CD14-positive monocyte (primary cell): ENCODE data around the gene CCR4. TPM values are rescaled to one million over a fixed set of nuclear protein-coding genes. Genes with fewer than 3 reads are reported as not detected.

ENCODE experiments used
- DNase-seq, 3 donors: peaks; one replicate each; pipeline ENCODE4 v3.0.0-alpha.2; 2011 to 2022
- H2AFZ ChIP-seq: 2 replicates; pipeline ENCODE4 v1.6.0; 2012; ENCODE audit warnings: mild to moderate bottlenecking, low read depth, low read length, inconsistent platforms; ENCODE audit not compliant: insufficient read depth, poor library complexity, severe bottlenecking
- H3K27ac ChIP-seq, 2 donors: 1 replicate in 1 of 2; 2 replicates in 1 of 2; pipeline ENCODE4 v1.5.1; 2012 to 2013; ENCODE audit warnings: low read length in 2 of 2, control low read depth in 1 of 2, inconsistent platforms in 1 of 2, low read depth in 1 of 2, mild to moderate bottlenecking in 1 of 2
- H3K27me3 ChIP-seq, 2 donors: one replicate each; pipeline versions ENCODE4 v1.6.0 to v1.6.1; 2011 to 2013; ENCODE audit warnings: low read length in 2 of 2; ENCODE audit not compliant: control insufficient read depth in 2 of 2, insufficient read depth in 2 of 2
- H3K36me3 ChIP-seq, 2 donors: replicated peaks in 1 of 2; 1 replicate in 1 of 2; 2 replicates in 1 of 2; pipeline versions ENCODE4 v1.5.1 to v1.6.1; 2012 to 2013; ENCODE audit warnings: low read length in 2 of 2, control low read depth in 1 of 2, inconsistent platforms in 1 of 2, mild to moderate bottlenecking in 1 of 2; ENCODE audit not compliant: insufficient read depth in 2 of 2, control insufficient read depth in 1 of 2
- H3K4me1 ChIP-seq, 2 donors: 1 replicate in 1 of 2; 2 replicates in 1 of 2; pipeline versions ENCODE4 v1.5.1 to v1.6.1; 2012 to 2013; ENCODE audit warnings: low read length in 2 of 2, control low read depth in 1 of 2, inconsistent platforms in 1 of 2, mild to moderate bottlenecking in 1 of 2, moderate library complexity in 1 of 2; ENCODE audit not compliant: insufficient read depth in 2 of 2, control insufficient read depth in 1 of 2
- H3K4me2 ChIP-seq: replicated peaks from 2 replicates; pipeline ENCODE3; 2012; ENCODE audit warnings: low read length, moderate library complexity, mild to moderate bottlenecking; ENCODE audit not compliant: poor library complexity, severe bottlenecking; ENCODE audit errors: extremely low read depth
- H3K4me3 ChIP-seq, 3 experiments: fragments of 200-600 bp in 1 of 3; sonication (generic) in 1 of 3; replicated peaks in 1 of 3; 1 replicate in 2 of 3; 2 replicates in 1 of 3; pipeline ENCODE4 v1.5.1; 2011 to 2013; ENCODE audit warnings: low read length in 3 of 3, mild to moderate bottlenecking in 3 of 3, control low read depth in 2 of 3, low read depth in 2 of 3, inconsistent platforms in 1 of 3, moderate library complexity in 1 of 3
- H3K79me2 ChIP-seq: 2 replicates; pipeline ENCODE4 v1.6.0; 2012; ENCODE audit warnings: mild to moderate bottlenecking, control low read depth, inconsistent platforms, low read length, moderate library complexity; ENCODE audit not compliant: insufficient read depth
- H3K9ac ChIP-seq: 2 replicates; pipeline ENCODE4 v1.6.0; 2017; ENCODE audit warnings: low read length, mild to moderate bottlenecking; ENCODE audit not compliant: insufficient read depth, poor library complexity, severe bottlenecking
- H3K9me3 ChIP-seq, 2 donors: replicated peaks in 1 of 2; 1 replicate in 1 of 2; 2 replicates in 1 of 2; pipeline versions ENCODE4 v1.5.1 to v1.6.1; 2012 to 2013; ENCODE audit warnings: low read length in 2 of 2, control low read depth in 1 of 2; ENCODE audit not compliant: control insufficient read depth in 1 of 2, insufficient read depth in 1 of 2
- H4K20me1 ChIP-seq: 2 replicates; pipeline ENCODE4 v1.6.0; 2012; ENCODE audit warnings: mild to moderate bottlenecking, low read length, control low read depth, moderate library complexity; ENCODE audit not compliant: insufficient read depth
- H3K27ac Mint-ChIP-seq, 7 donors: one replicate each; pipeline ENCODE4 v1.8.0; 2020; ENCODE audit warnings: mild to moderate bottlenecking in 7 of 7, mixed read lengths in 7 of 7, moderate library complexity in 6 of 7, inconsistent platforms in 2 of 7
- H3K27me3 Mint-ChIP-seq, 3 donors: one replicate each; pipeline ENCODE4 v1.8.0; 2021 to 2022; ENCODE audit warnings: low read depth in 3 of 3, mild to moderate bottlenecking in 3 of 3, mixed read lengths in 3 of 3, moderate library complexity in 3 of 3, inconsistent platforms in 1 of 3
- H3K36me3 Mint-ChIP-seq, 2 donors: one replicate each; pipeline ENCODE4 v1.8.0; 2020; ENCODE audit warnings: mixed read lengths in 2 of 2, inconsistent platforms in 1 of 2, mild to moderate bottlenecking in 1 of 2
- H3K4me1 Mint-ChIP-seq: one replicate; pipeline ENCODE4 v1.8.0; 2020; ENCODE audit warnings: mild to moderate bottlenecking, mixed read lengths
- H3K4me3 Mint-ChIP-seq, 2 donors: one replicate each; pipeline ENCODE4 v1.8.0; 2020; ENCODE audit warnings: mild to moderate bottlenecking in 2 of 2, mixed read lengths in 2 of 2, moderate library complexity in 1 of 2
- H3K9me3 Mint-ChIP-seq, 7 donors: one replicate each; pipeline ENCODE4 v1.8.0; 2020 to 2022; ENCODE audit warnings: mixed read lengths in 7 of 7, mild to moderate bottlenecking in 6 of 7, moderate library complexity in 6 of 7, inconsistent platforms in 2 of 7
- CTCF ChIP-seq: fragments of 200-600 bp; IDR thresholded peaks from one replicate; pipeline ENCODE4 v1.8.0; 2022; ENCODE audit warnings: antibody characterized with exemption, mild to moderate bottlenecking
- WGBS: methylation state at CpG from one replicate; pipeline ENCODE4 v1.1.5; 2013; ENCODE audit warnings: missing lambda C conversion rate; ENCODE audit not compliant: insufficient coverage; 5-methylcytosine and 5-hydroxymethylcytosine counted together
- intact Hi-C, 2 donors: fragments of 100-400 bp; cut with micrococcal nuclease; formaldehyde crosslinking; loops; one replicate each; pipeline versions ENCODE4 v1.15.0 to v1.15.1; 2023
- polyA plus RNA-seq, 3 donors: library from polyadenylated mRNA; depleted of rRNA in 1 of 3; unstranded in 2 of 3; stranded (reverse) in 1 of 3; fragments of 300-500 nt in 2 of 3; fragments of >200 nt in 1 of 3; fragmentation: Illumina TruSeq in 2 of 3; gene quantifications; 1 replicate in 2 of 3; 2 replicates in 1 of 3; pipeline ENCODE4 v1.2.3, GENCODE V29; 2012 to 2021

The CCR4 gene
- polyA plus RNA-seq, 3 donors: 0.04 TPM; not detected in 2

- 100% methylated on average over 2 of the region's 3 CpGs for WGBS
- Mint-ChIP-seq H3K27ac (peak overlapping the region in 2 of 7 donors; percentile 9 to 22), H3K27me3 (peaks cover 0 to 3% (median 0%) of the 10 kb centered on the region in 3 donors), H3K9me3 (peaks cover 7 to 25% (median 24%) of the 10 kb centered on the region in 7 donors), H3K4me3 (no peak overlapping the region), H3K4me1 (no peaks in the 10 kb centered on the region), H3K36me3 (no peaks in the 10 kb centered on the region)
- H3K27ac ChIP-seq: no peak overlapping the region
- H3K27me3 ChIP-seq: no peaks in the 10 kb centered on the region
- intact Hi-C loops: no loop called here
- H3K9ac ChIP-seq: no peak overlapping the region
- no peak overlapping the region for H2AFZ ChIP-seq
- H3K4me3 ChIP-seq: no peak overlapping the region
- no peak overlapping the region for H3K4me2 ChIP-seq
- no peaks in the 10 kb centered on the region for H3K4me1 ChIP-seq
- no peaks in the 10 kb centered on the region for H3K79me2 ChIP-seq
- DNase-seq: no peak
- H3K36me3 ChIP-seq: no peaks in the 10 kb centered on the region
- no peak for TF ChIP-seq CTCF
- no peaks in the 10 kb centered on the region for H4K20me1 ChIP-seq
- peaks cover 15 to 16% of the 10 kb centered on the region in 2 donors for H3K9me3 ChIP-seq
Measured at GRCh38 chr3:32968166-32968919, 16.9 kb downstream of the CCR4 start.

- H3K4me1 ChIP-seq: no peaks in the 10 kb centered on the region
- H3K9ac ChIP-seq: no peak overlapping the region
- no peaks in the 10 kb centered on the region for H3K27me3 ChIP-seq
- Mint-ChIP-seq H3K36me3 (no peaks in the 10 kb centered on the region), H3K4me1 (no peaks in the 10 kb centered on the region), H3K4me3 (no peak overlapping the region), H3K27ac (no peak overlapping the region), H3K9me3 (peaks cover 7 to 25% (median 24%) of the 10 kb centered on the region in 7 donors), H3K27me3 (peaks cover 0 to 4% (median 3%) of the 10 kb centered on the region in 3 donors)
- no peak for DNase-seq
- no peaks in the 10 kb centered on the region for H3K79me2 ChIP-seq
- no peak overlapping the region for H2AFZ ChIP-seq
- H3K27ac ChIP-seq: no peak overlapping the region
- no peak overlapping the region for H3K4me3 ChIP-seq
- H3K9me3 ChIP-seq: peaks cover 15 to 16% of the 10 kb centered on the region in 2 donors
- intact Hi-C loops: no loop called here
- no peaks in the 10 kb centered on the region for H4K20me1 ChIP-seq
- 100% methylated on average over 2 of the region's 6 CpGs for WGBS
- no peak for TF ChIP-seq CTCF
- no peaks in the 10 kb centered on the region for H3K36me3 ChIP-seq
- H3K4me2 ChIP-seq: no peak overlapping the region
Measured at GRCh38 chr3:32968920-32969389, 17.5 kb downstream of the CCR4 start.
